ENCODE results near the gene S100A7A. TPM values are rescaled to one million over a fixed set of nuclear protein-coding genes. Genes with fewer than 3 reads are reported as not detected.

S100A7A gene
- total RNA-seq, 1 experiment from 2014 or later: not detected

DNA sequence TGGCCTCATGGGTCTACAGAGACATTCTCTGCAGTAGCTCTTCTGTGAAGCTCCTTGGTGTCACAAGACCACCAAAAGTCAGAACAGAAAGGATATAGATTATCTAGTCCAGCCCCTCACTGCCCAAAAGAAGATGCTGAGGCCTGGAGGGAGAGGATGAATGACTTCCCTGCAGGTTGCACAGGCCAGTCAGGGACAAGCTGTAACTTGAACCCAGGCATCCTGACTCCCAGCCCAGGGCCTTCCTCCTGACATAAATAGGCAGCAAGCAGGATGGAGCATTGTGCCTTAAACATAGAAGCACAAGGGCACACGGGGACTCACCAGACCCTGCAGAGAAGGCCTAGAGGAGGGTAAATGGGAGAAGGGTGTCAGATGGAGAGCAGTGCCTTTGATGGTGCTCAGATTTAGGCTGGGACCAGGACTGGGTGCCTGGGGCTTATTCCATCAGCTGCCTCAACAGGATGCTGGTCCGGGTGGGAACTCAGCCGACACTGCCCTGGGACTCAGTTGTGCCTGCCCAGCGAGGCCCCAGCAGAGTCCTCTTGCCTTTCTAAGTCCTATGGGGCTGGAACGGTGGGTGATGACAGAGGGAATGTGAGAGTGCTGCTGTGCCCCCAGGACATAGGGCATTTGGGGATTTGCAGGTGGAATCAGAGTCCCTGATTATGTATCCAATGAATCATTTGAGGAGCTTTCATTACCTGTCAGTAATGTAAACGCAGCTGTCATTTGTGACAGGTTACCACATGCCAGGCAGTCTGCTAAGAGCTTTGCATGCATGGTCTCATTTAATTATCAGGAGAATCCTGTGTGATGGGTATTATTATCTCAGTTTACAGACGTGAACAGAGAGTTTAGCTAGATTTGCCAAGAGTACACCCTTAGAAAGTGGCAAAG is 13.2 kb downstream of the S100A7A start (continued):
- TF ChIP-seq, protein P1, sequence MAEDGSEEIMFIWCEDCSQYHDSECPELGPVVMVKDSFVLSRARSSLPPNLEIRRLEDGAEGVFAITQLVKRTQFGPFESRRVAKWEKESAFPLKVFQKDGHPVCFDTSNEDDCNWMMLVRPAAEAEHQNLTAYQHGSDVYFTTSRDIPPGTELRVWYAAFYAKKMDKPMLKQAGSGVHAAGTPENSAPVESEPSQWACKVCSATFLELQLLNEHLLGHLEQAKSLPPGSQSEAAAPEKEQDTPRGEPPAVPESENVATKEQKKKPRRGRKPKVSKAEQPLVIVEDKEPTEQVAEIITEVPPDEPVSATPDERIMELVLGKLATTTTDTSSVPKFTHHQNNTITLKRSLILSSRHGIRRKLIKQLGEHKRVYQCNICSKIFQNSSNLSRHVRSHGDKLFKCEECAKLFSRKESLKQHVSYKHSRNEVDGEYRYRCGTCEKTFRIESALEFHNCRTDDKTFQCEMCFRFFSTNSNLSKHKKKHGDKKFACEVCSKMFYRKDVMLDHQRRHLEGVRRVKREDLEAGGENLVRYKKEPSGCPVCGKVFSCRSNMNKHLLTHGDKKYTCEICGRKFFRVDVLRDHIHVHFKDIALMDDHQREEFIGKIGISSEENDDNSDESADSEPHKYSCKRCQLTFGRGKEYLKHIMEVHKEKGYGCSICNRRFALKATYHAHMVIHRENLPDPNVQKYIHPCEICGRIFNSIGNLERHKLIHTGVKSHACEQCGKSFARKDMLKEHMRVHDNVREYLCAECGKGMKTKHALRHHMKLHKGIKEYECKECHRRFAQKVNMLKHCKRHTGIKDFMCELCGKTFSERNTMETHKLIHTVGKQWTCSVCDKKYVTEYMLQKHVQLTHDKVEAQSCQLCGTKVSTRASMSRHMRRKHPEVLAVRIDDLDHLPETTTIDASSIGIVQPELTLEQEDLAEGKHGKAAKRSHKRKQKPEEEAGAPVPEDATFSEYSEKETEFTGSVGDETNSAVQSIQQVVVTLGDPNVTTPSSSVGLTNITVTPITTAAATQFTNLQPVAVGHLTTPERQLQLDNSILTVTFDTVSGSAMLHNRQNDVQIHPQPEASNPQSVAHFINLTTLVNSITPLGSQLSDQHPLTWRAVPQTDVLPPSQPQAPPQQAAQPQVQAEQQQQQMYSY (CRISPR knock-in tag; IDR thresholded peaks at IDR 0.05): no peak

DNA sequence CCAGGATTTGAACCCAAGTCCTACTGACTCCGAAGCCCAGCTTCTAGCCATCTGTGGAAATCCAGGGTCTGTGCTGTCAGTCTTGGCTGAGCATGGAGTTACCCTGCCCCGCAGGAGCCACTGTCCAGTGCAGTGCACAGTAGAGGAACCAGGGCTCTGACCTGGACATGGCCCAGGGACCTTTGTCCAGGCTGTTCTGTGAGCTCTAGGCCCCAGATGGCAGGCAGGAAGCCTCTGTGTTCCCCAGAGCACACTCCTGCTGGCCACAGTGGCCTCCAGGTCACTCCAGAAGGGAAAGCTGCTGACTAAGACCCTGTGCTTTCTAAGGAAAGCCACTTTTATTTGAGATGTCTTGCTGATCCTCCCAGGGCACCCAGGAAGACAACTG is 13.8 kb downstream of the S100A7A start:
- POLR2A ChIA-PET: no interaction called here
- no peak overlapping the region for H3K4me3 Mint-ChIP-seq
- no peak for ATAC-seq
- H3K27ac Mint-ChIP-seq: no peak overlapping the region
- H3K4me1 Mint-ChIP-seq: no peaks in the 10 kb centered on the region
- CTCF ChIA-PET: interaction anchor here (1.0 to 1.2 kb wide), 3 partner anchors 64 to 78 kb away, joined by 3 to 6 read pairs (median 4); no protein-coding TSS in a partner anchor
- TF ChIP-seq ZNF219 (CRISPR knock-in tag; IDR thresholded peaks at IDR 0.05; ENCODE audit: borderline replicate concordance): no peak
- TF ChIP-seq ETV6 (CRISPR knock-in tag; IDR thresholded peaks at IDR 0.05): no peak
- TF ChIP-seq ZNF671 (CRISPR knock-in tag; IDR thresholded peaks at IDR 0.05): no peak
- DNase-seq (ENCODE audit: low spot score): no peak
- H3K36me3 Mint-ChIP-seq: no peaks in the 10 kb centered on the region
- no peaks in the 10 kb centered on the region for H3K9me3 Mint-ChIP-seq
- H3K27me3 Mint-ChIP-seq (ENCODE audit: low read depth): no peaks in the 10 kb centered on the region; the same call in 1 of the 2 replicates

DNA sequence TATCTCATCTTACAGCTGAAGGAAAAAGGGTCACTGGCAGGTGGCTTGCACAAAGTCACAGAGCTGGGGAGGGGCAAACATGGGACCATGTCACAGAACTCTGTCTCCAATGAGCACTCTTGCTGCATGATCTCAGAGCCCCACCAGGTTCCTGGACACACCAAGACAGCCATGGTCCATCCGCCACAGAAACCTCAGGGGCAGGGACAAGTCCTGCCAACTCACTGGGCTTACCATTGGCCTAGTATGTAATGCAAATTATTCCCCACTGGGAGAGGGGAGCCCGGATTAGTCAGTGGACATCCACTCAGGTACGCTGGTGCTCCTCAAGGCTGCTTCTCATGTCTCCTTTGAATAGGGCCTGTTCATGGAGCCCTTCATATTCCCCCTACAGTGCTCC is 14.2 kb downstream of the S100A7A start:
- Mint-ChIP-seq H3K27me3 (ENCODE audit: low read depth) (no peaks in the 10 kb centered on the region; the same call in 1 of the 2 replicates), H3K36me3 (no peaks in the 10 kb centered on the region), H3K4me1 (no peaks in the 10 kb centered on the region), H3K27ac (no peak overlapping the region), H3K9me3 (no peaks in the 10 kb centered on the region), H3K4me3 (no peak overlapping the region)
- CTCF ChIA-PET: interaction anchor here (1.0 to 1.1 kb wide), 2 partner anchors 64 to 65 kb away, joined by 3 to 6 read pairs; no protein-coding TSS in a partner anchor
- TF ChIP-seq SMAD3 (CRISPR knock-in tag; IDR thresholded peaks at IDR 0.05; ENCODE audit: borderline replicate concordance) (no peak), ZNF416 (CRISPR knock-in tag; IDR thresholded peaks at IDR 0.05) (no peak), NFYB (CRISPR knock-in tag; conservative IDR thresholded peaks at IDR 0.05; ENCODE audit: low read depth) (no peak), NR1H2 (CRISPR knock-in tag; IDR thresholded peaks at IDR 0.05) (no peak), JAZF1 (CRISPR knock-in tag; IDR thresholded peaks at IDR 0.05) (no peak)
- TF ChIP-seq, protein P2, sequence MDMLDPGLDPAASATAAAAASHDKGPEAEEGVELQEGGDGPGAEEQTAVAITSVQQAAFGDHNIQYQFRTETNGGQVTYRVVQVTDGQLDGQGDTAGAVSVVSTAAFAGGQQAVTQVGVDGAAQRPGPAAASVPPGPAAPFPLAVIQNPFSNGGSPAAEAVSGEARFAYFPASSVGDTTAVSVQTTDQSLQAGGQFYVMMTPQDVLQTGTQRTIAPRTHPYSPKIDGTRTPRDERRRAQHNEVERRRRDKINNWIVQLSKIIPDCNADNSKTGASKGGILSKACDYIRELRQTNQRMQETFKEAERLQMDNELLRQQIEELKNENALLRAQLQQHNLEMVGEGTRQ (CRISPR knock-in tag; IDR thresholded peaks at IDR 0.05): no peak
- TF ChIP-seq, protein P3, sequence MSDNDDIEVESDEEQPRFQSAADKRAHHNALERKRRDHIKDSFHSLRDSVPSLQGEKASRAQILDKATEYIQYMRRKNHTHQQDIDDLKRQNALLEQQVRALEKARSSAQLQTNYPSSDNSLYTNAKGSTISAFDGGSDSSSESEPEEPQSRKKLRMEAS (CRISPR knock-in tag; IDR thresholded peaks at IDR 0.05): no peak
- TF ChIP-seq, protein P4, sequence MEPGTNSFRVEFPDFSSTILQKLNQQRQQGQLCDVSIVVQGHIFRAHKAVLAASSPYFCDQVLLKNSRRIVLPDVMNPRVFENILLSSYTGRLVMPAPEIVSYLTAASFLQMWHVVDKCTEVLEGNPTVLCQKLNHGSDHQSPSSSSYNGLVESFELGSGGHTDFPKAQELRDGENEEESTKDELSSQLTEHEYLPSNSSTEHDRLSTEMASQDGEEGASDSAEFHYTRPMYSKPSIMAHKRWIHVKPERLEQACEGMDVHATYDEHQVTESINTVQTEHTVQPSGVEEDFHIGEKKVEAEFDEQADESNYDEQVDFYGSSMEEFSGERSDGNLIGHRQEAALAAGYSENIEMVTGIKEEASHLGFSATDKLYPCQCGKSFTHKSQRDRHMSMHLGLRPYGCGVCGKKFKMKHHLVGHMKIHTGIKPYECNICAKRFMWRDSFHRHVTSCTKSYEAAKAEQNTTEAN (CRISPR knock-in tag; IDR thresholded peaks at IDR 0.05): no peak
- POLR2A ChIA-PET: no interaction called here
- DNase-seq (ENCODE audit: low spot score): no peak
- ATAC-seq: no peak

DNA sequence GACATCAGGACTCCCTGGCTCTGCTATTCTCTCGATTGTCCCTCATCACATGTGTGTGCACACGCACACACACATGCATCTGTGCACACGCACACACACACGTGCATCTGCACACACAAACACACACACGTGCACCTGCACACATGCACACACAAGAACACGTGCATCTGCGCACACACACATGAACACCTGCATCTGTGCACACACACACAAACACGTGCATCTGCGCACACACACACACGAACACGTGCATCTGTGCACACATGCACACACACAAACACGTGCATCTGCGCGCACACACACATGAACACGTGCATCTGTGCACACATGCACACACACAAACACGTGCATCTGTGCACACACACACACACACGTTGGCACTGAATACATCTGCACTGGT is 14.7 kb downstream of the S100A7A start:
- H3K9me3 Mint-ChIP-seq: no peaks in the 10 kb centered on the region
- H3K4me3 Mint-ChIP-seq: no peak overlapping the region
- no peaks in the 10 kb centered on the region for H3K4me1 Mint-ChIP-seq
- no peak overlapping the region for H3K27ac Mint-ChIP-seq
- H3K36me3 Mint-ChIP-seq: no peaks in the 10 kb centered on the region
- ChIA-PET POLR2A (no interaction called here), CTCF (no interaction called here)
- no peak for ATAC-seq
- H3K27me3 Mint-ChIP-seq (ENCODE audit: low read depth): no peaks in the 10 kb centered on the region; the same call in 1 of the 2 replicates
- no peak for DNase-seq (ENCODE audit: low spot score)
- TF ChIP-seq, protein P5, sequence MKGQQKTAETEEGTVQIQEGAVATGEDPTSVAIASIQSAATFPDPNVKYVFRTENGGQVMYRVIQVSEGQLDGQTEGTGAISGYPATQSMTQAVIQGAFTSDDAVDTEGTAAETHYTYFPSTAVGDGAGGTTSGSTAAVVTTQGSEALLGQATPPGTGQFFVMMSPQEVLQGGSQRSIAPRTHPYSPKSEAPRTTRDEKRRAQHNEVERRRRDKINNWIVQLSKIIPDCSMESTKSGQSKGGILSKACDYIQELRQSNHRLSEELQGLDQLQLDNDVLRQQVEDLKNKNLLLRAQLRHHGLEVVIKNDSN (CRISPR knock-in tag; IDR thresholded peaks at IDR 0.05): no peak
- TF ChIP-seq, protein P6, sequence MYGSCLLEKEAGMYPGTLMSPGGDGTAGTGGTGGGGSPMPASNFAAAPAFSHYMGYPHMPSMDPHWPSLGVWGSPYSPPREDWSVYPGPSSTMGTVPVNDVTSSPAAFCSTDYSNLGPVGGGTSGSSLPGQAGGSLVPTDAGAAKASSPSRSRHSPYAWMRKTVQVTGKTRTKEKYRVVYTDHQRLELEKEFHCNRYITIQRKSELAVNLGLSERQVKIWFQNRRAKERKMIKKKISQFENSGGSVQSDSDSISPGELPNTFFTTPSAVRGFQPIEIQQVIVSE (CRISPR knock-in tag; IDR thresholded peaks at IDR 0.05; ENCODE audit: borderline replicate concordance): no peak
- TF ChIP-seq, protein P7, sequence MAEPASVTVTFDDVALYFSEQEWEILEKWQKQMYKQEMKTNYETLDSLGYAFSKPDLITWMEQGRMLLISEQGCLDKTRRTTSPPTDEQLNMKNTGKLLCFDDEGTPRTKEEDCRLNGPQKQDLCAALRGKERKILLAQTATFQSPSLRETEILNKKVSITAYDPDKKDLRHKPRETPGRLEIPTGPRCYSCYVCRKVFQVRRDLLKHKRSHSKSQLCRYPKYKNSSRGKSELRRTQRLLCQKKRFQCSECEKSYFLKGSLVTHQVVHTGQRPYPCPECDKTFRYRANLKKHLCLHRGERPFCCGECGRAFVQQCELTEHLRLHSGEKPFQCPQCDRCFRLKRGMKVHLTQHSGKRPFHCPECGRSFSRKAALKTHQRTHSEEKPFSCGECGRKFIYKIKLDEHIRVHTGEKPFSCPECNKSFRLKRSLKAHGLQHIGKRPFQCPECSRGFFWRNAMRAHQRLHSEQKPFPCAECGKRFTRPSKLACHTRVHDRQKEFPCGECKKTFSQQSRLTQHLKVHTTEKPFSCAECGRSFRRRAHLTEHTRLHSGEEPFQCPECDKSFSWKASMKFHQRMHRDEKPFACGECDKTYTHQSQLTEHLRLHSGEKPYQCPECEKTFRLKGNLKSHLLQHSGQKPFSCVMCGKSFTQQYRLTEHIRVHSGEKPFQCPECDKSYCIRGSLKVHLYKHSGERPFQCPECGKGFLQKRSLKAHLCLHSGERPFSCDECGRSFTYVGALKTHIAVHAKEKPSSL (CRISPR knock-in tag; conservative IDR thresholded peaks at IDR 0.05): no peak
- no peak for TF ChIP-seq ESRRA (CRISPR knock-in tag; IDR thresholded peaks at IDR 0.05; ENCODE audit: borderline replicate concordance)
- no peak for TF ChIP-seq CREM (CRISPR knock-in tag; IDR thresholded peaks at IDR 0.05)

Measured in WTC11 (cell line).